GM19328 (cell line): ENCODE data around the gene ARL2BP.

Experiments used
- ATAC-seq: cut with Tn5 transposase; IDR thresholded peaks from one replicate; pipeline ENCODE4 v1.9.1; 2021; ENCODE audit warnings: mild to moderate bottlenecking, moderate library complexity; ENCODE audit not compliant: unreplicated experiment

Gene ARL2BP

DNA sequence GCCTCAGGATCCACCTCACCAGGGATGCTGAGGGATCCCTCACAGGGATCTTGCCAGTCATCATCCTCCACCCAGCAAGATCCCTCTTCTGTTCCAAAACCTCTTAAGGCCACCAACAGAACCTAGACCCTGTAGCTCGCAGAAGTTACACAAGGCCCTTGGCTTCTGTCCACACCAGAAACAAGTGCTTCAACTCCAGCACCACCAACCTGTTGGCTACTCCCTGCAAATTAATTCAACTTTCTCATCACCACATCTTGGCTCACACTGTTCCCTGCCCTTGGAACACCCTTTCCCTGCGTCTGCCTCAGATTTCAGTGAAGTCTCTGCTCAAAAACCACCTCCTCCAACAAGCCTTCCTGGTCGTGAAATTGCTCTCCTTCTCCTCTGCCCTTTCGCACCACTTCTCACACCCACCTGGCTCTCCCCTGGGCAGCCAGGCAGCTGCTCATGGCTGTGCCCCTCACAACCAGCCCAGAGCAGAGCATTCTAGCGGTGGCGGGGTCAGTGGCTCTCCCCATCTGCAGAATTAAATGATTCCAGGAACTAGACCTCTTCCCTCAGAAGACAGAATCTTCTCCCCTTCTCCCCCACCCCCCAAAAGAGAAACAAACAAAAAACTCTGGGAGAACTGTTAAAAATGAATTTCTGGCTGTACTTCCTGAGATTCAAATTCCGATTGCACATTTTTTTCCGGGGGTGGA is 37.6 kb downstream of the ARL2BP start:
- no peak for ATAC-seq

DNA sequence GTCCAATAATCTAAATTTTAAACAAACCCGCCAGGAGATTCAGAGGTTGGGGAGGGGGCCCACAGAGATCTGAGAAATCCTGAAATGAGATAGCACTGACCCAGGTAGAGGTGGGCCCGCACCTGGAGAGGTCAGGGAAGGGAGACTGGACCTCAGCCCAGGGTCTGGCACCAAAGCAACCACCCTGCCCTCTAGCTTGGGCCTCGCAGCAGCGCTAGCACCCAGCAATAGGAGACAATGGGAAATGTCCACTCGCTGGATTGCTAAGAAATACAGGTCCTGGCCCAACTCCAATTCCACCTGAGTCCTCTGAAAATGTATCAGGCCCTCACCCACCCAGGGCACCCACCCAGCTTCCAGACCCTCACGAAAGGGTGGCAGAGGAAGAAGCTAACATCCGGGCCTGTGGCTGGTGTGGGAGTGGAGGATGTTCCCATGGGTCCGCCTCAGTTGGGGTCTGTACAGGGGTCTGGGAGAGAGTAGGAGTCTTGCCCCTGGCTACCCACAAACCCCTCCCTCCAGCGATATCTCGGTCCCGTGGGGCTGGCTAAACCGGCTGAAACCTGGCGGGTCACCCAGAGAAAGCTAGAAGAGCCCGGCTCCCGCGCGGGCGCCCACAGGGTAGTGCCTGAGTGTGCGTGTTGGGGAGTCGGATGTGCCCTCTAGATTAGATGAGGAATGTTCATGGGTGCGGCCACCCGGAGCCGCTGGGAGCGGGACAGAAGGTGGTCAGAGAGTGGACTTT is 38.3 kb downstream of the ARL2BP start:
- ATAC-seq: no peak

DNA sequence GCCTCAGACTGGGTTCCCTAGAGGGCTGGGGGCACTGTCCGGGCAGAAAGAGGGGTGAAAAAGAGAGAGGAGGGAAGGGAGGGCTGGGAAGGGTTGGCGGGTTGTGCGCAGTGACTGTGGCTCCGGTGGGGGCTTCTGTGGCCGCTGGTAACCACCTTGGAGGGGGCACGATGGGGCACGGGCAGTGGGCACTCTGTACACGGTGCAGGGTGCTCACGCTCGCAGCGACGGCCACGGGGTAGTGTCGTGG is 38.8 kb downstream of the ARL2BP start:
- no peak for ATAC-seq

DNA sequence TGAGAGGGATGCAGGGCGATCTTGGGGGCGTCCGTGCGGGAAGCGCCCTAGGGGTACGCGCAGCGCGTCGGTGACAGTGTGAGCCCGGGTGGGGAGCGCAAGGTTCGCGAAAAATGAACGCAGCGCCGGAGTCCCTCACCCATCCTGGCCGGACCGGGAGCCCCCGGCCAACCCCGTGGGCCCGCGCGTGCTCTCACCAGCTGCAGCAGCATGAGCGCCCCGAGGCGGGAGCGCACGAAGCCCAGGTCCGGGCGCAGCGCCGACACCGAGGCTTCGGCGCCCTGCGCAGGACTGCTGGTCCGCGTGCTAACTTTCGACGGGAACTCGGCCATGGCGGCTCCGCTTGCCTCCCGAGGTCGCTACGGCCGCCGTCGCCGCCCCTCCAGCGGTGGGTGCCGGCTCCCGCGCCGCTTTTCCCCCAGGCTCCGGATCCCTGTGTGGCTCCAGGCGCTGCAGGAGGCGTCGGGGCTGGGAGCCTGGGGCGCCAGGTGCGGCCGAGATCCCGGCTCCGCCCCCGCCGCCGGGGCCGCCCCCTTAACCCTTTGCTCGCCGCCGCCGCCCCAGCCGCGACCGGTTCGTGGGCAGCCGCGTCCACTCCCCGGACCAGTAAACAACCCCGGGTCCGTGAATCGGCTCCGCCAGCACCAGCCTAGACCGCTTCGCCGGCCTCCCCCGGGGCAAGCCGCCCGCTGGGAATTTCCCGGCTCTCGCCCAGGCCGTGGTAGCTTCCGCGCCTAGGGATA is 39.3 kb downstream of the ARL2BP start, which contains the start of gene PLLP:
Gene PLLP (minus strand): TSS at position 464 of the 743 bp plus-strand sequence. CDS start 132 bp downstream, at position 332.
- no peak for ATAC-seq

DNA sequence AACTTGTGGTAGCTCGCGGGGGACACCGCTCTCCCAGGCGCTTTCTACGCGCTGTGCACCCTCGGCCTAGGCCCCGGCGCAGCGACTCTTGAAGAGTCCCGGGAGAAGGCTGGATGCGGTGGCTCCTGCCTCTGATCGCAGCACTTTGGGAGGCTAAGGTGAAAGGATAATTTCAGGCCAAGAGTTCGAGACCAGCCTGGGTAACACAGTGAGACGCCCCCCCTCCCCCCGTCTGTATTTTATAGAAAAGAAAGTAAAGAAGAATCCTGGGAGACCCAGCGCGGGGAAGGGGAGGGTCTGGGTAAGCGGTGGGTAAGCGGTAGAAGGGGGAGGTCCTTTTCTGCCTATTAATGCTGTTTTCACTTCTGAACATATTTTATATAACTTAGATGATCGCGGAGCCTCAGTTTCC is 39.9 kb downstream of the ARL2BP start:
- no peak for ATAC-seq

DNA sequence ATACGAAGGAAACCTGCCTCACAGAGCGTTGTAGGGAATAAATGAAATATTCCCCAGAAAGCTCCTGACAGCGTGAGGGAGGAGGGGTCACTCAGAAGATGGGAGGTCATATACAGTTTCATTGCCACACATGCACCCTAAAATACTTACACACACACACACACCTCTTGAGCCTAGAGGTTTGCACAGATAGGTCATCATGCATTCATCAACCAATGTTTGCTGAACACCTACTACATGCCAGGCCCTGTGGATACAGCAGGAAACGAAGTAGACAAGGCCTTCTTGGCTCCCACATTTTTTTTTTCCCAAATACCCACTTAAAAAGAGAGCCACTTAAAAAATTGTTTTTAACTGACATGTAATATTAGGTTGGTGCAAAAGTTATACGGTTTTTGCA is 40.3 kb downstream of the ARL2BP start:
- no peak for ATAC-seq

DNA sequence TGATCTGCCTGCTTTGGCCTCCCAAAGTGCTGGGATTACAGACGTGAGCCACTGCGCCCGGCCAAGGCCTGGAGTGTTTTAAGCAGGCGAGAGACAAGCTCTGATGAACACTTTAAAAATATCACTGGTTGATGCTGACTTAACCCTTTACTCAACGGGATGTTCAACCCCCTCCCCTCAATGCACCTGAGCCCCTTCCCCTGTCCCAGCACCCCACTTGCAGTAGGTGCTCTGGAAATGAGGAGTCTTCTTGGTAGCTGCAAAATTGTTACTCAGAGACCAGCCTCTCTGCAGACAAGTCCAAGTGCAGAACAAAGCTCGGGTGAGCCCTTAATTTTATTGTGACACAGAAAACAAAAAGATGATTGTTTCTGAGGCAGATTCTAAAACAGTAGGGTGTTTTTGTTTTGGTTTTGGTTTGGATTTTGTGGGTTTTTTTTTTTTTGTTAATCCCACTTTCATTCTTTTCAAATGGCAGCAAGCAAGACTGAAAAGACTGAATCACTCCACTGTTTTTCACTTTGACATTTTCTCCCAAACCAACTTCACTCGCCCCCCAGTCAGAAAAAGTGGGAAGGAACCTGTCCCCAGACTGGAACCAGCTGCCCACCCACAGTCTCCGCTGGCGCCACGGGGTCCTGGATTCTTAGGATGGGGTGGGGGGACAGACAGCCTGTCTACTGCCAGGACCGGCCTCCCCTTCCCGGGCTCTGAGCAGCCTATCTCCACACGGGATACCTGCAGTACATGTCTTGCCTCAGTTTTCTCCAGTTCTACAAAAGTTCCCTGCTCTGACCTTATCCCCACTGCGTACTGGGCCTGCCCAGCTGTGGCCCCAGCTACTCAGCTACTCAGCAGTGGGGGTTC is 44.6 kb downstream of the ARL2BP start:
- ATAC-seq: no peak

DNA sequence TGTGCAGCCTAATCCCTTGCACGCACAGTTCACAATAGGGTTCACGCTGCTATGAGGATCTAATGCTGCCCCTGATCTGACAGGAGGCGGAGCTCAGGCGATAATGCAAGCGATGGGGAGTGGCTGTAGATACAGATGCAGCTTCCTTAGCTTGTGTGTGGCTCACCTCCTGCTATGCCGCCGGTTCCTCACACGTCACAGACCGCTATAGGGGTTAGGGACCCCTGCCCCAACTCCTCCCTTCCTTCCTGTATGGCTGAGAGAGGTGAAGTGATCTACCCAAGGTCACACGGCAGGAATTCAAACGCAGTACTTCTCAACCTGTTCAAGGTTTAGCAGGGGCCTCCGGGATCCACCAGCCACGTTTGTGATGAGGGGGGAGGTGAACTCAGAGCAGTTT is 52.8 kb downstream of the ARL2BP start:
- ATAC-seq: no peak

DNA sequence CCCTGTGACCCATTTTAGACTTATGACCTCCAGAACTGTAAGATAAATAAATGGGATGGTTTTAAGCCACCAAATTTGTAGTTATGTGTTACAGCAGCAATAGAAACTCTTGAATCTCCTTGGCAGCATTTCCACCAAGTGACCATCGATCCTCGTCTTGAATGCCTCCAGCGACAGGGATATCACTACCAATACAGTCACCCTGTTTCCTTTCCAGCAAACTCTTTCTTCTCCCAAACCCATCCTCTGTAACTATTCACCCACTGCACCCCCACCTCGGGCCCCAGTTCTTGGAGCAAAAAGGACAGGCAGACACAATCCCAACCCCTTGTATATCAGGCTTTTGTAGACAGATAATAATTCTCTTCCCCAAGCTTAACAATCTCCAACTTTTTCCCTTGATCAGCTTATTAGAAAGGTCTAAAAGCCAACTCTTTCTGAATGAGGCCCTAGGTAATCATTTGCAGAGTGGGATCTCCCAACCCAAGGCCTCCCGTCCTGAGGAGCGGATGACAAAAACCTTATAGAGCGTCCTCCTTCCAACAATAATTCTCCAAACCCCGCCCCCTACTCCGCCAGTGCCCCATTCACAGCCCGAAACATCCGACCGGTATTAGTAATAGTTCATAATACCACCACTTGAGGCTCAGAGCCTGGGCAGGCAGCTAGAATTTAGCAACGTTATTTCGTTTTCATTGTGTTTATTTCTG is 54.1 kb downstream of the ARL2BP start:
- ATAC-seq: peak; percentile 2

DNA sequence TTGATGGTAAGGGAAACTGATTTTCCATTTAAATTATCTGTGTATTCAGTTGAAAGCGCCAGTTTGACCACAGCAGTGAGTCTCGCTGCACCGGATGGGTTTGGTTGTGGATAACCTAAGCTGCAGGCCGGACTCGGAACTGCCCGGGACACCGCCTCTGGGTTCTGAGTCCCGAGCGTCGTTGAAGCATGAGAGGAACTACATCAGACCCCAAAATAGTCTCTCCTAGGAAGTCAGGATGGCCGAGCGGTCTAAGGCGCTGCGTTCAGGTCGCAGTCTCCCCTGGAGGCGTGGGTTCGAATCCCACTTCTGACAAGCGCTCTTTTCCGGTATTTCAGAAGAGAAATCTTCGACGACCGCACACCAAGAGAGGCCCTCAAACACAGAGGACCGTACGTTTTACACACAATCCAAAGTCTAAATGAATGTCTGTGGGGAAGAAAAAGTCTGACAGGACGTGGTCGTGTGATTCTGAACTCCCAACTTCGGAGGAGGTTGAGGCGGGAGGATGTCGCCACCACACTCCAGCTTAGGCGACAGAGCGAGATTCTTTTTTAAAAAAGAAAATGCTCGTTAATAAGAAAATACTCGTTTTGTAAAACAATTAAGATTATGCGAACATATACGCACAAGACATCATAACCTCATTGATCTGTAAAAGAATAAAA is 54.8 kb downstream of the ARL2BP start:
- peak; percentile 43 for ATAC-seq

DNA sequence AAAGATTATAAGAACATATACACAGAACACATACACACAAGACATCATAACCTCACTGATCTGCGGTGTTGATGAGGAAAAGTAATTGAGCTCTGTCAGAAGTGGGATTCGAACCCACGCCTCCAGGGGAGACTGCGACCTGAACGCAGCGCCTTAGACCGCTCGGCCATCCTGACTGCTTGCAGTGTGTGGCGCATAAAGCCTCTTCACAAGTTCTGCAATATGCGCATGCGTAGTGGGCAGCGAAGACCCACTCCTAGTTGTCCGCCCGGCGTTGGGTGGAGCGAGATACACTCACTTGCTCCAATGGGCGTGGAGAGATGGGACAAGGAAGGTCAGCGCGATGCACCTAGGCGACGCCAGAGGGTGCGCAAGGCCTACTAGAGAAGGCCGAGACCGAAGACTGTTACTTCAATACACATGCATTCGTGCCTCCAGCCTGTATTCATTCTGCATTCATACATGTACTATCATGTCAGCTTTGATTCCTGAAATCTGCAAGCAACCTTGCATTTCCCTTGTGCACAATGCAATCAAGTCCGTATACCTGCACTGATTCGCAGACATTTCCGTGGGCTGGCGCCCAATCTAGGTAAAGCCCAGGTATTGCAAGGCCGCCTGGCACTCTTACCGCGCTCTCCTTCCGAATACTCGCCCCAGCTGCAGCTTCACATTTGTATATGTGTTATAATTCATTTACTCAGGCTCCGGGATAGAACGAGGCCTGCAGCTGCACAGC is 55.5 kb downstream of the ARL2BP start:
- ATAC-seq: peak; percentile 70

DNA sequence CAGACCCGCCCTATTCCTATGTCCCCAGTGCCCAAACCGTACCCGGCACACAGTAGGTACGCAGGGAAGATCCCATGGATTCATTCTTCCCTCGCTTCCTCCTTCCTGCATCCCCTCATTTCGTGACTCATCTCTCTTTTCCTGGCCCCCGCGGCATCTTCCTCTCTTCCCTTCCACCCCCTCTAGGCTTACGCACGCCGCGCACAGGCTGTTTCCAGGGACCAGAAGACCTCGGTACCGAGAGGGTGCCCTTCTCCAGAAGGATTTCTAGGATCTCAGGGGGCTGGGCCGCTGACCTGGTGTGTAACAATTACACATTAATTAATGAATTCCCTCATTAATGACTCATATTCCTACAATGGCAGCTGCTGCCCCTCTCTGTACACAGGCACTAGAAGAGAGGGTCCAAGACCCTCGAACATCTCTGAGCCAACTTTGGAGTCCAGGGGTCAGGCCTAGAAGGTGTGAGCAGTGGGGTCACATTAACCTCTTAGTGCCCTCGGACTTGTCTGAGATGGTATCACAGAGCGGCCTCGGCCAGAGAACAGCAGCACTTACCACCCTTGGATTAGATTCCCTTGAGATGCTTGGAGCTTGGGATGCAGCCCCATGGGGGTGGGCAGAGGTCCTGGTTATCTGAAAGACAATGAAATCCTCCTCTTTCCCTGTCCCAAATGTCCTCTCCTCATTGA is 56.2 kb downstream of the ARL2BP start:
- ATAC-seq: no peak
